Left lung (tissue), 10 donors: ENCODE measurements around the gene IGIP. TPM values are rescaled to one million over a fixed set of nuclear protein-coding genes. Genes with fewer than 3 reads are reported as not detected.

ENCODE experiments used
- ATAC-seq: fragments of 200-7000 bp; cut with Tn5 transposase; one replicate; pipeline ENCODE4 v1.9.1; 2020; ENCODE audit warnings: moderate library complexity
- DNase-seq, 4 donors: peaks; one replicate each; pipeline ENCODE4 v3.0.0-alpha.2; 2013 to 2020
- H3K27ac ChIP-seq, 2 donors: fragments of 200-600 bp; sonication (generic) in 1 of 2; one replicate each; pipeline versions ENCODE4 v1.5.0 to v1.8.0; 2020 to 2021
- H3K27me3 ChIP-seq, 2 donors: fragments of 200-600 bp; sonication (generic) in 1 of 2; one replicate each; pipeline versions ENCODE4 v1.5.0 to v1.8.0; 2020 to 2021
- H3K36me3 ChIP-seq, 2 donors: fragments of 200-600 bp; sonication (generic) in 1 of 2; one replicate each; pipeline versions ENCODE4 v1.5.0 to v1.8.0; 2020 to 2021
- H3K4me1 ChIP-seq, 2 donors: fragments of 200-600 bp; one replicate each; pipeline ENCODE4 v1.8.0; 2021
- H3K4me3 ChIP-seq, 2 donors: fragments of 200-600 bp; sonication (generic) in 1 of 2; one replicate each; pipeline versions ENCODE4 v1.5.0 to v1.8.0; 2020 to 2021; ENCODE audit warnings: mild to moderate bottlenecking in 1 of 2
- H3K9me3 ChIP-seq, 2 donors: fragments of 200-600 bp; sonication (generic) in 1 of 2; one replicate each; pipeline versions ENCODE4 v1.5.0 to v1.8.0; 2020 to 2021
- intact Hi-C, 2 donors: fragments of 100-400 bp; cut with DNase I; formaldehyde crosslinking; loops; one replicate each; pipeline versions ENCODE4 v1.11.2 to v1.14.2; 2022
- polyA plus RNA-seq, 6 donors: library from polyadenylated mRNA; unstranded; fragments of 120-200 nt; gene quantifications; one replicate each; pipeline ENCODE4 v1.2.1, GENCODE V29; 2013; ENCODE audit not compliant: insufficient read length in 6 of 6
- total RNA-seq, 2 donors: library from RNA; stranded (reverse); fragmentation: NEBNext Ultra II Directional; extraction: Animal tissue kit (Norgen Biotek cat#: 25700); gene quantifications; one replicate each; pipeline ENCODE4 v1.2.1, GENCODE V29; 2021
- TF ChIP-seq, protein P1 (sequence below), 2 donors: fragments of 200-600 bp; sonication (generic) in 1 of 2; IDR thresholded peaks; one replicate each; pipeline versions ENCODE4 v1.5.0 to v1.8.0; 2021; ENCODE audit warnings: antibody characterized with exemption in 2 of 2
- donor health status: DM: no; HTN: yes; CAD: no.
- donor health status: DM: no; HTN: no; CAD: no.

IGIP gene
- total and polyA plus RNA-seq, 8 donors, result 4.2 to 13.7 (median 6.0) TPM

DNA sequence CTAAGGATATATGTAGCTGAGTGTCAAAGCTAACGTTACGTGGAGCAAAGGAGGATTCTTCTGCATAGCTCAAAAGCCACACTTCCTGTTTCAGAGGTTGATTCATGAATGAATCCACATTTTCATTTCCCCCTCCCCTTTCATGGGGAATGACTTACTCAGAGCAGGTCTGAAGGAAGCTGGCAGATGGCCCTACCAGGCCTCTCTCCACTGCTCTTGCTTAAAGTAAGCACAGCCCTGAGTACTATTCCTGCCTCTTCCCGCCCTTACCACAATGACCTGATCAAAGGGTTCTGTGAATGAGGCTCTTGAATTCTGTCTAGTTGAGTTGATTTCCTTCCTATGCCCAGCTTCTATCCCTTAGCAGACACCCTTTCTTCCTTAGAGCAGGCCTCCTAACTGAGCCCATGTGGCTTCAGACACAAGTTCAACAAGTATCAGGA, 6.3 kb downstream of the IGIP start:
- DNase-seq (peak in 1 of 4 donors; percentile 83), ATAC-seq (peak; percentile 93)
- Histone ChIP-seq H3K9me3 (no peaks in the 10 kb centered on the region), H3K27me3 (no peaks in the 10 kb centered on the region), H3K36me3 (no peaks in the 10 kb centered on the region), H3K4me1 (peaks cover 12 to 25% of the 10 kb centered on the region in 2 donors), H3K27ac (peak overlapping the region in 1 of 2 donors; percentile 8), H3K4me3 (no peak overlapping the region)
- TF ChIP-seq, protein P1, sequence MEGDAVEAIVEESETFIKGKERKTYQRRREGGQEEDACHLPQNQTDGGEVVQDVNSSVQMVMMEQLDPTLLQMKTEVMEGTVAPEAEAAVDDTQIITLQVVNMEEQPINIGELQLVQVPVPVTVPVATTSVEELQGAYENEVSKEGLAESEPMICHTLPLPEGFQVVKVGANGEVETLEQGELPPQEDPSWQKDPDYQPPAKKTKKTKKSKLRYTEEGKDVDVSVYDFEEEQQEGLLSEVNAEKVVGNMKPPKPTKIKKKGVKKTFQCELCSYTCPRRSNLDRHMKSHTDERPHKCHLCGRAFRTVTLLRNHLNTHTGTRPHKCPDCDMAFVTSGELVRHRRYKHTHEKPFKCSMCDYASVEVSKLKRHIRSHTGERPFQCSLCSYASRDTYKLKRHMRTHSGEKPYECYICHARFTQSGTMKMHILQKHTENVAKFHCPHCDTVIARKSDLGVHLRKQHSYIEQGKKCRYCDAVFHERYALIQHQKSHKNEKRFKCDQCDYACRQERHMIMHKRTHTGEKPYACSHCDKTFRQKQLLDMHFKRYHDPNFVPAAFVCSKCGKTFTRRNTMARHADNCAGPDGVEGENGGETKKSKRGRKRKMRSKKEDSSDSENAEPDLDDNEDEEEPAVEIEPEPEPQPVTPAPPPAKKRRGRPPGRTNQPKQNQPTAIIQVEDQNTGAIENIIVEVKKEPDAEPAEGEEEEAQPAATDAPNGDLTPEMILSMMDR (IDR thresholded peaks at IDR 0.05), result no peak
- intact Hi-C loops, result no loop called here

DNA sequence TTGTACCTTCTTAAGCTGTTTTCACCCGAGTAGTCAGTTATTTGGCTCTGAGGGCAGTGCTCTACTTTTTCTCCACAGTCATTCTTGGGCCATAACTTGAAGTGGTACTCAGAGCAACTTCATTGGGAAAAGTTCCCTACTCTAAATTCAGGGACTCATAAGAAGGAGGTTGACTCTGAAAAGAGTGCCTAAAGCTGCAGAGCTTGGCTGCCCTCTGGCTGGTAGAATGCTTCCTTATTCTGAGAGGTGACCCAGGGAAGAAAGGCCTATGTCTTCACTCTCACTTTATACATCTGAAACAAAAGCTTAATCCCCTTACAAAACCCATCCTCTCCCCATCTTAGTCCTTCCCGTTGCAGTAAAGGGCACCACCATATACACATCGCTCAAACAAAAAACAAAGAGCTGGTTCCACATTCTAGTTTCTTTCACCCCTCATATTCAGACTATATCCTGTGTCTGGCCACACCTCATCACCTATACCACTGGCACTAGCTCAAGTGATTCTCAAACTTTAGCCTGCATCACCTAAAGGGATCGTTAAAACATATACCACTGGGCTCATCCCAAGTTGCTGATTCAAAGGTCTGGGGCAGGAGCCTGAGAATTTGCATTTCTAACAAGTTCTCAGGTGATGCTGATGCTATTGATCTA, 7.9 kb downstream of the IGIP start:
- Histone ChIP-seq H3K4me1 (peaks cover 12 to 25% of the 10 kb centered on the region in 2 donors), H3K9me3 (no peaks in the 10 kb centered on the region), H3K4me3 (no peak overlapping the region), H3K27ac (no peak overlapping the region), H3K36me3 (no peaks in the 10 kb centered on the region), H3K27me3 (no peaks in the 10 kb centered on the region)
- ATAC-seq, result peak; percentile 86
- DNase-seq, result no peak
- intact Hi-C loops, result no loop called here
- TF ChIP-seq, protein P1 (IDR thresholded peaks at IDR 0.05), result no peak

DNA sequence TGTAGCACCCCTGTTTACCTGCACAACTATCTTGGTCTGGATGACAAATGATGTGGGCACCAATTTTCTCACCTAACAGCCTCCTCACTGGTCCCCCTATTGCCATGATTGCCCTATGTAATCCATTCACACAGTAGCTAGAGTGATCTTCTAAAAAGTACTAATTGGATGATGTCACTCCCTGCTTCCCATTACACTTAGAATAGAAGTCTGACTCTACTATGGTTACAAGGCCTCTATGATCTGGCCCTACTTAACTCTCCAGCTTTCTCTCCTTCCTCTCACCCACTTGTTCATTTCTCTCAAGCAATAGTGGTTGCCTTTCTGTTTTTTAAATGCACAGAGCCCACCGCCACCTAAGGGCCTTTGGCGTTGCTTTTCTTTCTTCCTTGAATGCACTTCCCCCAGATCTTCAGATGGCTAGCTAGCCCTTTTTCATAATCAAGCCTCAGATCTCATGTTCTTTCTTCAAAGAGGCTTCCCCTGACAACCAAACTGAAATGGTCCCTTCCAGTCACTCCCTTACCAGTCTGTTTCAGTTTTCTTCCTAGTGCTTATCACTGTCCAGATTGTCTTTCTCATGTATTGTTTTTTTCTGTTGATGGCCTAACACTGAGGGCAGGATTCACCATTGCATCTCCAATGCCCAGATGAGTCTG, 8.7 kb downstream of the IGIP start:
- intact Hi-C loops, result no loop called here
- ATAC-seq (no peak), DNase-seq (no peak)
- Histone ChIP-seq H3K9me3 (no peaks in the 10 kb centered on the region), H3K4me3 (no peak overlapping the region), H3K4me1 (peaks cover 12 to 25% of the 10 kb centered on the region in 2 donors), H3K27me3 (no peaks in the 10 kb centered on the region), H3K27ac (no peak overlapping the region), H3K36me3 (no peaks in the 10 kb centered on the region)
- TF ChIP-seq, protein P1 (IDR thresholded peaks at IDR 0.05), result no peak

DNA sequence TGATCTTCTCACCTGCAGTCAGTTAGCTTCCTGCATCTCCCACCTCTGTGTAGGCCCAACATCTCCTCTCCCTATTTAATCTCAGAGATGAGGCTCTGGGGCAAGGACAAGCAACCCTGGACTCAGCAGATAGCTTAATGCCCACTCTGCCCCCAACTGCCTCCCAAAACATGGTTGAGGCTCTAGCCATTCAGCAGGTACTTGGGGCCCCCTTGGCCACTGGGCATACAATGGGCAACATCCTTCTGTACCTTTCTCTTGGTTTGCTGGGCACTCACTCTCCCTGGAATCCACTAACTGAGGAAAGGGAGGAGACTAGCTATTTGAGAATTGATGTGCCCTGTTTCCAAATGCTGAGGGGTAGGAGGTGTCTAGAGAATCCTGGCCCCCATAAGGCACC, 9.4 kb downstream of the IGIP start:
- DNase-seq (no peak), ATAC-seq (no peak)
- H3K9me3 ChIP-seq, result no peaks in the 10 kb centered on the region
- TF ChIP-seq, protein P1 (IDR thresholded peaks at IDR 0.05), result no peak
- H3K4me3 ChIP-seq, result no peak overlapping the region
- peaks cover 12 to 25% of the 10 kb centered on the region in 2 donors for H3K4me1 ChIP-seq
- intact Hi-C loops, result no loop called here
- no peak overlapping the region for H3K27ac ChIP-seq
- H3K36me3 ChIP-seq, result no peaks in the 10 kb centered on the region
- H3K27me3 ChIP-seq, result no peaks in the 10 kb centered on the region

DNA sequence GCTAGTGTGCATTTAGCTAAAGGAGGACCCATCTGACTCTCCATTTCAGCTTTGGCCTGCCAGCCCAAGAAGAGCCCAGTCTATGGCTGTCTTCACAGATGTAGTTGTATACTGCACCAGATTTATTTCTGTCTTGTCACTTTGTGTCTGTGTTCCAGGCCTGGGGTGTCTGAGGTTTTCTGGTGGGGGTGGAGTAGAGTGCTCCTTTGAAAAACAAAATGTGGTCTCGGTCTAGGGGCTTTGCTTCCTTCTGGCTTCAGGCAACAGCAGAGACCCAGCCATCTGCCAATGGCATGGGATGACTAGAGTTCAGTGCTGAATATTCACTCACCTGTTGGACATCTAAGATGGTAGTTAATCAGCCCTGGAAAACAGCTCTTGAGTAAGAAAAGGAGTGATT, 10.9 kb downstream of the IGIP start:
- Histone ChIP-seq H3K27ac (no peak overlapping the region), H3K36me3 (no peaks in the 10 kb centered on the region), H3K4me1 (peaks cover 14 to 28% of the 10 kb centered on the region in 2 donors), H3K27me3 (no peaks in the 10 kb centered on the region), H3K9me3 (no peaks in the 10 kb centered on the region), H3K4me3 (no peak overlapping the region)
- TF ChIP-seq, protein P1 (IDR thresholded peaks at IDR 0.05), result no peak
- ATAC-seq (no peak), DNase-seq (no peak)
- intact Hi-C loops, result no loop called here
